NCI-H1930 (cell line): ENCODE data around the gene CLCN5.
"Not testable (repeated sequence)": the region's sequence is repeated elsewhere in the genome, so short reads cannot be mapped to it uniquely, and the experiment has no call there.

Experiments
- DNase-seq, 2 experiments: peaks; one replicate each; lab custom pipeline; 2025; lab: John Stamatoyannopoulos, UW

Gene CLCN5

GRCh38 chrX:49995795-49996455 lies 73.5 kb downstream of the CLCN5 start:
- DNase-seq = no peak

GRCh38 chrX:49996474-49996873 lies 74.1 kb downstream of the CLCN5 start:
- no peak for DNase-seq

- DNase-seq = no peak
These were observed 76.7 kb downstream of the CLCN5 start for GRCh38 chrX:49999087-49999486.

- no peak for DNase-seq
These were observed 78.6 kb downstream of the CLCN5 start for GRCh38 chrX:50000937-50001542.

GRCh38 chrX:50002067-50002714 lies 79.8 kb downstream of the CLCN5 start:
- DNase-seq = no peak

- no peak for DNase-seq
These were observed 81.1 kb downstream of the CLCN5 start for GRCh38 chrX:50003467-50003866.

- no peak for DNase-seq
These were observed 81.5 kb downstream of the CLCN5 start for GRCh38 chrX:50003927-50004326.

- DNase-seq = not testable (repeated sequence)
These were observed 103.2 kb downstream of the CLCN5 start for GRCh38 chrX:50025591-50025990.

- DNase-seq = no peak
These were observed 112.7 kb downstream of the CLCN5 start for GRCh38 chrX:50035126-50035525.

GRCh38 chrX:50036426-50036825 lies 114.0 kb downstream of the CLCN5 start:
- DNase-seq = no peak

- no peak for DNase-seq
These were observed 123.4 kb downstream of the CLCN5 start for GRCh38 chrX:50045823-50046222.

- no peak for DNase-seq
These were observed 126.8 kb downstream of the CLCN5 start for GRCh38 chrX:50049228-50049627.

- no peak for DNase-seq
These were observed 131.8 kb downstream of the CLCN5 start for GRCh38 chrX:50054147-50054546.

- DNase-seq = no peak
These were observed 144.0 kb downstream of the CLCN5 start for GRCh38 chrX:50066318-50066937.

GRCh38 chrX:50067435-50068284 lies 145.3 kb downstream of the CLCN5 start:
- peak; percentile 63 to 67 for DNase-seq

GRCh38 chrX:50068285-50068563 lies 145.8 kb downstream of the CLCN5 start:
- DNase-seq = no peak

- DNase-seq = no peak
These were observed 146.5 kb downstream of the CLCN5 start for GRCh38 chrX:50068893-50069292.

GRCh38 chrX:50071494-50071893 lies 149.1 kb downstream of the CLCN5 start:
- peak in 1 of 2 experiments; percentile 1 for DNase-seq

- no peak for DNase-seq
These were observed 149.7 kb downstream of the CLCN5 start for GRCh38 chrX:50072110-50072509.

- no peak for DNase-seq
These were observed 151.2 kb downstream of the CLCN5 start for GRCh38 chrX:50073601-50074000.

GRCh38 chrX:50075630-50076339 lies 153.4 kb downstream of the CLCN5 start:
- no peak for DNase-seq
